GM18951 (cell line): ENCODE measurements around the gene NCDN.

Experiments
- POLR2A ChIP-seq: IDR thresholded peaks from 4 replicates; pipeline ENCODE4 v1.6.1; 2011; ENCODE audit warnings: mild to moderate bottlenecking; ENCODE audit not compliant: insufficient read length, insufficient read depth; ENCODE audit errors: extremely low read depth
- in situ Hi-C: fragments of 300-500 bp; cut with MboI; formaldehyde crosslinking; loops from one replicate; pipeline ENCODE4 v1.12.0; 2022; ENCODE audit warnings: low sequenced_read_pairs, mixed read lengths, inconsistent platforms; ENCODE audit not compliant: unreplicated experiment

The NCDN gene

GRCh38 chr1:35539073-35539823 lies 18.4 kb upstream of the NCDN start:
- TF ChIP-seq POLR2A, result no peak
- in situ Hi-C loops, result no loop called here

GRCh38 chr1:35539824-35540261 lies 17.8 kb upstream of the NCDN start:
- in situ Hi-C loops, result no loop called here
- TF ChIP-seq POLR2A, result no peak

GRCh38 chr1:35544976-35545375 lies 12.6 kb upstream of the NCDN start:
- in situ Hi-C loops, result loop anchor here (5.0 kb wide), 1 partner anchor 93 kb away; no protein-coding TSS in a partner anchor
- TF ChIP-seq POLR2A, result no peak

- no peak for TF ChIP-seq POLR2A
- in situ Hi-C loops, result loop anchor here (5.0 kb wide), 1 partner anchor 94 kb away; no protein-coding TSS in a partner anchor
These were observed 11.0 kb upstream of the NCDN start for GRCh38 chr1:35546614-35547013.

GRCh38 chr1:35553851-35554250 lies 3.7 kb upstream of the NCDN start:
- no peak for TF ChIP-seq POLR2A
- in situ Hi-C loops, result no loop called here

GRCh38 chr1:35554266-35555211 lies 3.1 kb upstream of the NCDN start:
- no peak for TF ChIP-seq POLR2A
- in situ Hi-C loops, result no loop called here

GRCh38 chr1:35555212-35555584 lies 2.4 kb upstream of the NCDN start:
- in situ Hi-C loops, result no loop called here
- no peak for TF ChIP-seq POLR2A

GRCh38 chr1:35555601-35556477 lies 1.8 kb upstream of the NCDN start:
- TF ChIP-seq POLR2A, result no peak
- in situ Hi-C loops, result no loop called here

- no peak for TF ChIP-seq POLR2A
- in situ Hi-C loops, result no loop called here
These were observed 998 bp upstream of the NCDN start for GRCh38 chr1:35556484-35557117.

- in situ Hi-C loops, result no loop called here
- TF ChIP-seq POLR2A, result peak; percentile 40
These were observed 435 bp upstream of the NCDN start, which contains the start of gene KIAA0319L for GRCh38 chr1:35557118-35557610. TSS of gene KIAA0319L (minus strand) at chr1:35557403. CDS start at chr1:35554491, 2,912 bp downstream.

- in situ Hi-C loops, result no loop called here
- TF ChIP-seq POLR2A, result no peak
These were observed 1.0 kb downstream of the NCDN start for GRCh38 chr1:35558374-35559316.
